Endothelial cell of coronary artery (primary cell): ENCODE data around the gene ACOT8. TPM values are rescaled to one million over a fixed set of nuclear protein-coding genes. Genes with fewer than 3 reads are reported as not detected.

Source experiments
- total RNA-seq: library from RNA; depleted of rRNA; stranded (reverse); fragments of >200 nt; gene quantifications from 2 replicates; pipeline ENCODE4 v1.2.3, GENCODE V29; 2014

The ACOT8 gene
- 25.8 and 34.6 TPM in 2 replicates for total RNA-seq

DNA sequence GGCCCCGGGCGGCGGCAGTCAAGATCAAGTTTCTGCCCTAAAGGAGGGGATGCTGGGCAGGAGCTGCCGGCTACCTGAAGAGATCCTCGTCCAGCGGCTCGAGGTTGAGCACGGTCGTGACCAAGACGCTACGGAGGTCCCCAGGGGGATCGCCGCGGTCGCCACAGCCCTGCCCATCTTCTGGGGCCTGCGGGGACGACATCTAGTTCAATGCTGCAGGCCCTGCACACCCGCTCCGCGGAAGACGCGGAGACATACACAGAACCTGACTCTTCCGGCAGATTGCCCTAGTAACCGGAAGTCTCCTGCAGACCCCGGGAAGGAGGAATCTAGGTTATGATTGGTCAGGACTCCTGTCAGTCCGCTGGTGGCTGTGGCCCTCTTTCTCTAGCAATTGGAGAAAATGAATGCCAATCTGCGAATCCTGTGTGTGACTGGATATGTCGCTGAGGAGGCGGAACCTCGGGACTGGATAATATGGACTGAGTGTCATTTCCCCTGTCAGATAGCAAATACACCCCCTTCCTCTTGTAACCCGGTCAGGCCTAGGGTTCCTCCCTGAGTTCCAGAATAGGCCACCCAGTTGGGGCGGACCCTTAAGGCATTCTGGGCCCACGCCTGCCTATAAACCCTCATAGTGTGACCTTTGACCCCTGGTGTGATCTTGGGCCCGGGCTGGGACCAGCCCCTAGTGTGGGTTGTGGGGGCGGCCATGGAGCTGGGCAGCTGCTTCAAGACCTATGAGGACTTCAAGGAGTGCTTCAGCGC lies at the start of gene ACOT8, which contains the start of gene ZSWIM3:
Gene ACOT8 (minus strand): TSS at position 279 of the 768 bp plus-strand sequence. CDS start 77 bp downstream, at position 202.
Gene ZSWIM3 (plus strand): TSS at position 501 of the 768 bp plus-strand sequence. CDS start 212 bp downstream, at position 713.

DNA sequence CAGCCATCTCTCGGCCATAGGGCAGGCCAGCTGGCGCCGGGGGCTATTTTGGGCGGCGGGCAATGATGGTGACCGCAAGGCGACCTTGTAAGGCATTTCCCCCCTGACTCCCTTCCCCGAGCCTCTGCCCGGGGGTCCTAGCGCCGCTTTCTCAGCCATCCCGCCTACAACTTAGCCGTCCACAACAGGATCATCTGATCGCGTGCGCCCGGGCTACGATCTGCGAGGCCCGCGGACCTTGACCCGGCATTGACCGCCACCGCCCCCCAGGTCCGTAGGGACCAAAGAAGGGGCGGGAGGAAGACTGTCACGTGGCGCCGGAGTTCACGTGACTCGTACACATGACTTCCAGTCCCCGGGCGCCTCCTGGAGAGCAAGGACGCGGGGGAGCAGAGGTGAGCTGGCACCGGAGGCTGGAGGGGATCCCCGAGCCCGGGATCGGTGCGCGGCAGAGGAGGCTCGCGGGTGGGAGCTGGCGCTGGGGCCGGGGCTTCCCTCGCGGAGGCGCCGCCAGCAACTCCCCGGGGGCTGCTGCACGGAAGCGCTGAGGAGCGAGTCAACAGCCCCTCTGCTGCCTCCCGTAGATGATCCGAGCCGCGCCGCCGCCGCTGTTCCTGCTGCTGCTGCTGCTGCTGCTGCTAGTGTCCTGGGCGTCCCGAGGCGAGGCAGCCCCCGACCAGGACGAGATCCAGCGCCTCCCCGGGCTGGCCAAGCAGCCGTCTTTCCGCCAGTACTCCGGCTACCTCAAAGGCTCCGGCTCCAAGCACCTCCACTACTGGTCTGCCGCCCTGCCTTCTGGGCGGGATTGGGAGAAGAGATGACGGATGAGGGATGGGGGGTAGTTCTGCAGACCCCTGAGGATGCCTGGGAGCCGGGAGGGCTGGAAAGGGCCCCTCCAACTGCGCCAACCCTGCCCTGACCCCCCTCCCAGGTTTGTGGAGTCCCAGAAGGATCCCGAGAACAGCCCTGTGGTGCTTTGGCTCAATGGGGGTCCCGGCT lies 34.1 kb upstream of the ACOT8 start, which contains the start of the genes CTSA and NEURL2:
Gene CTSA (plus strand): TSS at position 351 of the 999 bp plus-strand sequence. CDS start 234 bp downstream, at position 585.
Gene NEURL2 (minus strand): TSS at position 224 of the 999 bp plus-strand sequence. CDS start 217 bp downstream, at position 7.

DNA sequence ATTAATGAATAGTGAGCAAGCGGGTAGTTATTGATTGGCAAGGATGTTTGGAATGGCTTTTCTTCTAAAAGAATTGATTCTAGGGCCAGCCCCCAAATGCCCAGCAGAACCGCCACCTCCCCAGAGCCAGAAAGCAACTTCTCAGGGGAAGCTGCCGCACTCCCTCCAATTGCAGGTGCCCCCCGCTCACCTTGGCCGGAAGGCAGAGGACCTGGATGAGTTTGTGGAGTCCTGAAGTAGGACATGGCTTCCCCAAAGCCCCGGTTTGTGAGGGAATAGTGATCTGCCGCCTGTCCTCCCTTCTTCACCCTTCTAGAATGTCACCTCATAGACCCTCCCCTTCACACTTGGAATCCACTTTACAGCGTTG lies 30.1 kb upstream of the ACOT8 start, which contains the start of gene SPATA25:
Gene SPATA25 (minus strand): TSS at position 277 of the 370 bp plus-strand sequence. CDS start 32 bp downstream, at position 245.

DNA sequence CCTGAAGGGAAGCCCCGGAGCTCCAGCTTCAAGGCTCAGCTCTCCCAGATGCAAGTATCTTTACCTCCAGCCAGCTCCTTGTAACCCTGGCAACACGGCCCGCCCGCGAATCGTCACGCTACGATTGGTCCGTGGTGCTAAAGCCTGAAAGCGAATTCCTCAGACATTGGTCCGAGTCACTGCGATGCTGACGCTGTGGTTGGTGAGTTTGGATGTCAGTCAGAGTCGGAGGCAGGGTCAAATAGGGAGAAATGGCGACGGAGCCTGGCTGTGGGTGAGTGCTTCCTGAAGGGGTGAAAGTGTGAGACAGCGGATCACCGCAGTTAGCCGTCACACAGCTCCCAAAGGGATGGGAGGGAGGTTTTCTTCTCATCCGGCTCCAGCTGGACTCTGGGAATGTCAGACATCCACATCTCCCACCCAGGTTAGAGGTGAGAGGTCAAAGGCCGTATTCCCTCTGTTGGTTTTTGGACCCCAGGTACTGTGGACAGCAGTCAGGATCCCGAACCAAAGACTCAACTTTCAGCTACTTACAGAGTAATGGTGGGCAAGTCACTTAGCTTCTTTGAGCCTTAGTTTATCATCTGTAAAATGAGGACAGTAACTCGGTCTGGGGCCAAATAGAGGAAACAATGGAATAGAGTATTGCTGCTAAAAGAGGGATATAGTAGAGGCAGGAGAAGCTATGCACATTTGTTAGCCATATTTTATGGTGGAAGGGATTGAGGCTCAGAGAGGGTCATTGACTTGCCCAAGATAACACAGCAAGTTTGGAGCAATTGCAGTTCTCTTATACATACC lies 24.0 kb upstream of the ACOT8 start, which contains the start of gene ZSWIM1:
Gene ZSWIM1 (plus strand): TSS at position 240 of the 801 bp plus-strand sequence. CDS start 1,366 bp downstream, outside the sequence.

DNA sequence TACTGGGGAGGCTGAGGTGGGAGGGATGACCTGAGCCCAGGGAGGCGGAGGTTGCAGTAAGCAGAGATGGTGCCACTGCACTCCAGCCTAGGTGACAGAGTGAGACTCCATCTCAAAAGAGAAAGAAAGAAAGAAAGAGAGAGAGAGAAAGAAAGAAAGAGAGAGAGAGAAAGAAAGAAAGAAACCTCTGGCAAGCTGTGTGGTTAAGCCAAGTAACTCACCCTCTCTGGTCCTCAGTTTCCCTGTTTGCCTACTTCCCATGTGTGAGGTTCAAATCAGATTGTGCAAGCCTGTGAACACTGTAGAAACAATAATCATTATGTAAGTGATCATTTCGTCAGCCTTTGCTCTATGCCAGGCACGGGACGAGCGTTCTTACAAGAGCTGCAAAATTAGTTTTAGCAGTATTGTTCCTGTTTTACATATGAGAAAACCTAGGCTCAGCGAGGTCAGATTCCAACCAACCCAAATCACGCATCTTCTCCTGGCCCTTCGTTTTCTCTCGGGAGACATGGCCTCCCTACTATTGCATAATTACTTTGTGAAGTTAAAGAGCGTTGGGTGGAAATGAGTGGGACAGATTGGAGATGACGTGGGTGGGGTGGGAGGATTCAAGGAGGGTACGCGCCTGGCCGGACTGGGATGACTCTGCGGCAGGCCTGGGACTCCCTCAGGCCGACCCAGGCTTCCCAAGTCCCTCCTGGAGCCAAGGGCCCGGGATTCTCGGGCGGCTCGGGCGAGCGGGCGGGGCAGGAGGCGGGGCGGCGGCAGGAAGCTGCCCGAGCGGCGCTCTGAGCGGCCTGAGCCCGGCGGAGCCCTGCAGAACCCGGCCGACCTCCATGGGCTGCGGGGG lies 23.9 kb downstream of the ACOT8 start, which contains the start of gene SNX21:
Gene SNX21 (plus strand): TSS at position 770 of the 853 bp plus-strand sequence. CDS start 121 bp downstream, outside the sequence.

DNA sequence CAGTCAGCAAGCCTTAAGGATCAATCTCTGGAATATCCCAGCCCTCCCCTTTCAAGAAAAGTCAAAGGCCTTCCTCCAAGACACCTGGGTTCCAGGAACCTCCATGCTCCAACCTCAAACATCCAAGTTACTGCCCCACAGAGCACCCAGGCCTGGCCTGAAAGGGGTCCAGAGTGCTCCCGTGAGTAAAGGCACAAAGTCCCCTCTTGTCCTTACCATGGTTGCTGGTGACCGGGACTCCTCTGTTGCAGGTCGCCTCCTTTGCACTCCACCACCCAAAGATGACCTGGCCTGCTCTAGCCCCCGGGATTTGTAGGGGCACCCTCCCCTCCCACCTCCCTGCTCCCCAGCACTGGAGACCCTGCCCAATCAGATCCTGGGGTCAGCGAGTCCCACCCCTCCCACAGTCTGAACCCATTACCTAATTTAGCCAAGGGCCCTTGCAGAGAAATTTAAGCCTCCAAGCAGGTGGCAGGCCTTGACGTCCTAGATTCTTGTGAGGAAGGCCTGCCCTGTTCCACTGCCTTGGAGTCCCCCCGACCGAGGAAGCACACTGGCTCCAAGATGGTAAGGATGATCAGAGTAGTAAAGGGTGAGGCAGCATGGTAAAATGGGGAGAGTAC lies 30.1 kb downstream of the ACOT8 start, which contains the start of gene TNNC2:
Gene TNNC2 (minus strand): TSS at position 283 of the 623 bp plus-strand sequence. CDS start 64 bp downstream, at position 219.

DNA sequence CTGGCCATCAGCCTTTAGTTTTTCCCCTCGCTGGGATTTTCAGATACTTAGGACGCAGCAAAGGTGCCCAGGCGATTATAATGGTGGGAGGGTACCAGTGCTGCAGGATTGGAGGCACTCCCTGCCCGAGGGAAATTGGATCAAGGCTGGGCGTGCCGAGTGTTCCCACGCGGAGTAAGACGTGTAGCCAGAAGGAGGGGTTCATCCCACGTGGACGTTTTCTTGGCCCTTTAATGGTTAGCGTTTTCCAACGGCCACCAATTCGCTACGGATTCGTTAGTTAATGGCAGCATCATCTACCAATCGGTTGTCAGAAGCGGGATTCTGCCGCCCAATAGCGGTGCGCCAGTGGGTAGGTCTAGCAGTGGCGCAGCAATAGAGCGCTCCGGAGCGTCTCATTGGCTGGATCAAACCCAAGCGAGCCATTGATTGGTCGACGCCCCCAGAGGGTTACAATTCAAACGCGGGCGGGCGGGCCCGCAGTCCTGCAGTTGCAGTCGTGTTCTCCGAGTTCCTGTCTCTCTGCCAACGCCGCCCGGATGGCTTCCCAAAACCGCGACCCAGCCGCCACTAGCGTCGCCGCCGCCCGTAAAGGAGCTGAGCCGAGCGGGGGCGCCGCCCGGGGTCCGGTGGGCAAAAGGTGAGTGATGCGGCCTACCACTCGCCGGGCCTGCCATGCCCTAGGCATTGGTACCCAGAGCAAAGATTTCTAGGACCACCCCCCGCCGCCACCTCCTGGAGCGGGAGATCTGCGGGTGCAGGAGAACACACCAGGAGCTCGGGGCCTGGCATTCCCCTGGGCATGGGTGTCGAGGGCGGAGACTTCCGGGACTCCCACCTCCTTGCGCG lies 44.8 kb downstream of the ACOT8 start, which contains the start of gene UBE2C:
Gene UBE2C (plus strand): TSS at position 488 of the 849 bp plus-strand sequence. CDS start 52 bp downstream, at position 540.

Other genes with a start within 250 kb of the ACOT8 start
- not detected in 2 replicates for gene WFDC10A, start 227.7 kb downstream of the ACOT8 start, total RNA-seq
- gene WFDC9, start 226.1 kb downstream of the ACOT8 start, total RNA-seq = not detected in 2 replicates
- not detected in 2 replicates for gene WFDC11, start 187.2 kb downstream of the ACOT8 start, total RNA-seq
- not detected in 2 replicates for gene WFDC13, start 155.4 kb downstream of the ACOT8 start, total RNA-seq
- gene WFDC10B, start 152.4 kb downstream of the ACOT8 start, total RNA-seq = not detected in 2 replicates
- not detected in 2 replicates for gene SPINT4, start 135.0 kb downstream of the ACOT8 start, total RNA-seq
- gene WFDC3, start 65.5 kb downstream of the ACOT8 start, total RNA-seq = 0.28 TPM in 1 of 2 replicates, not detected in the other
- gene DNTTIP1, start 65.4 kb downstream of the ACOT8 start, total RNA-seq = 13.9 and 14.8 TPM in 2 replicates
- 9.7 and 23.3 TPM in 2 replicates for gene UBE2C, start 44.7 kb downstream of the ACOT8 start, total RNA-seq
- not detected in 2 replicates for gene TNNC2, start 30.1 kb downstream of the ACOT8 start, total RNA-seq
- 13.6 and 19.0 TPM in 2 replicates for gene SNX21, start 23.6 kb downstream of the ACOT8 start, total RNA-seq
- gene ZSWIM3, start 222 bp upstream of the ACOT8 start, total RNA-seq = 5.8 and 7.4 TPM in 2 replicates
- 3.6 TPM in 2 replicates for gene ZSWIM1, start 23.8 kb upstream of the ACOT8 start, total RNA-seq
- gene SPATA25, start 30.2 kb upstream of the ACOT8 start, total RNA-seq = 0.63 and 0.75 TPM in 2 replicates
- 2.0 and 2.2 TPM in 2 replicates for gene NEURL2, start 33.8 kb upstream of the ACOT8 start, total RNA-seq
- 34.3 and 49.5 TPM in 2 replicates for gene CTSA, start 33.9 kb upstream of the ACOT8 start, total RNA-seq
- gene PLTP, start 54.8 kb upstream of the ACOT8 start, total RNA-seq = 8.2 and 13.7 TPM in 2 replicates
- 6.5 and 6.9 TPM in 2 replicates for gene PCIF1, start 77.3 kb upstream of the ACOT8 start, total RNA-seq
- gene ZNF335, start 114.8 kb upstream of the ACOT8 start, total RNA-seq = 9.0 and 11.6 TPM in 2 replicates
- 0.09 TPM in 1 of 2 replicates, not detected in the other for gene MMP9, start 151.5 kb upstream of the ACOT8 start, total RNA-seq
- gene SLC12A5, start 171.8 kb upstream of the ACOT8 start, total RNA-seq = 0.19 and 0.63 TPM in 2 replicates
- 11.6 and 12.1 TPM in 2 replicates for gene NCOA5, start 232.6 kb upstream of the ACOT8 start, total RNA-seq